Right hindlimb (tissue), 1 donor: ENCODE data around the gene ATP1B3.
"Not testable (repeated sequence)": the region's sequence is repeated elsewhere in the genome, so short reads cannot be mapped to it uniquely, and the experiment has no call there.

ENCODE experiments used
- DNase-seq: peaks from one replicate; pipeline ENCODE4 v3.0.0-alpha.2; 2018

The ATP1B3 gene

GRCh38 chr3:141876381-141876890 is at the start of gene ATP1B3:
TSS of gene ATP1B3 (plus strand) at chr3:141876643. CDS start at chr3:141876802, 159 bp downstream.
- DNase-seq, result peak; percentile 89

GRCh38 chr3:141828487-141828886 is 48.0 kb upstream of the ATP1B3 start:
- DNase-seq, result no peak

- peak; percentile 58 for DNase-seq
These were observed 47.6 kb upstream of the ATP1B3 start for GRCh38 chr3:141828890-141829289.

GRCh38 chr3:141830508-141830907 is 45.9 kb upstream of the ATP1B3 start:
- no peak for DNase-seq

- DNase-seq, result no peak
These were observed 42.2 kb upstream of the ATP1B3 start for GRCh38 chr3:141834292-141834691.

- no peak for DNase-seq
These were observed 40.8 kb upstream of the ATP1B3 start for GRCh38 chr3:141835557-141836229.

- no peak for DNase-seq
These were observed 37.1 kb upstream of the ATP1B3 start for GRCh38 chr3:141839389-141839788.

- DNase-seq, result no peak
These were observed 35.5 kb upstream of the ATP1B3 start for GRCh38 chr3:141840737-141841544.

GRCh38 chr3:141844108-141844507 is 32.3 kb upstream of the ATP1B3 start:
- no peak for DNase-seq

- no peak for DNase-seq
These were observed 31.6 kb upstream of the ATP1B3 start for GRCh38 chr3:141844812-141845211.

- no peak for DNase-seq
These were observed 30.9 kb upstream of the ATP1B3 start for GRCh38 chr3:141845407-141846049.

GRCh38 chr3:141846050-141846433 is 30.4 kb upstream of the ATP1B3 start:
- DNase-seq, result no peak

GRCh38 chr3:141848159-141848748 is 28.2 kb upstream of the ATP1B3 start:
- not testable (repeated sequence) for DNase-seq

GRCh38 chr3:141849056-141849815 is 27.2 kb upstream of the ATP1B3 start:
- DNase-seq, result no peak

GRCh38 chr3:141851411-141851810 is 25.0 kb upstream of the ATP1B3 start:
- DNase-seq, result no peak

- no peak for DNase-seq
These were observed 23.3 kb upstream of the ATP1B3 start for GRCh38 chr3:141853081-141853601.

- DNase-seq, result no peak
These were observed 22.7 kb upstream of the ATP1B3 start for GRCh38 chr3:141853629-141854168.

GRCh38 chr3:141854599-141854998 is 21.8 kb upstream of the ATP1B3 start:
- no peak for DNase-seq

GRCh38 chr3:141858312-141858711 is 18.1 kb upstream of the ATP1B3 start:
- DNase-seq, result no peak

GRCh38 chr3:141859651-141860050 is 16.8 kb upstream of the ATP1B3 start:
- no peak for DNase-seq

GRCh38 chr3:141860086-141860669 is 16.3 kb upstream of the ATP1B3 start:
- DNase-seq, result no peak
